Activated T-cell treated with anti-CD3 and anti-CD28 coated beads for 48 hours (primary cell): ENCODE measurements around the gene SFI1.
"Not testable (repeated sequence)": the region's sequence is repeated elsewhere in the genome, so short reads cannot be mapped to it uniquely, and the experiment has no call there.

Experiments used
- DNase-seq: peaks from one replicate; pipeline ENCODE4 v3.0.0-alpha.2; 2020; ENCODE audit warnings: low read depth

The SFI1 gene

DNA sequence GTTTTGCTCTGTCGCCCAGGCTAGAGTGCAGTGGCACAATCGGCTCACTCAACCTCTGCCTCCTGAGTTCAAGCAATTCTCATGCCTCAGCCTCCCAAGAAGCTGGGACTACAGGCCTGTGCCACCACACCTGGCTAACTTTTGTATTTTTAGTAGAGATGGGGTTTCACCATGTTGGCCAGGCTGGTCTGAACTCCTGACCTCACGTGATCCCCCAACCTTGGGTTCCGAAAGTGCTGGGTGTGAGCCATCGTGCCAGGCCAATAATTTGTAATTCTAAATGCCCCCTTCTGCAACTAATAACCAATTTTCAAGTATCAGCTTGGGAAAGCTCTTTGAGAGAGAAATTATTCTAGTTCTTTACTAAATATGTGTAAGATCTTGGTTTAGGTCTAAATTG lies 3.0 kb upstream of the SFI1 start:
- DNase-seq: not testable (repeated sequence)

DNA sequence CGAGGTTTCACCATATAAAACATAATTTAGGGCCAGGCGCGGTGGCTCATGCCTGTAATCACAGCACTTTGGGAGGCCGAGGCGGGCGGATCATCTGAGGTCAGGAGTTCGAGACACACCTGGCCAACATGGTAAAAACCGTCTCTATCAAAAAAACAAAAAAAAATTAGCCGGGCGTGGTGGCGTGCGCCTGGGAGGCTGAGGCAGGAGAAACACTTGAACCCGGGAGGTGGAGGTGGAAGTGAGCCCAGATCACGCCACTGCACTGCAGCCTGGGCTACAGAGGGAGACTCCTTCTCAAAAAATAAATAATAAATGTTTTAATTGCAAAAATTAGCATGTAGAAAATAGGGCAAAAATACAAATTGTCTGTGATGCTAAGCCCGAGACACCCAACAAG lies 993 bp upstream of the SFI1 start:
- DNase-seq: no peak

- peak; percentile 25 for DNase-seq
Observed at GRCh38 chr22:31496735-31497146, 405 bp downstream of the SFI1 start.

DNA sequence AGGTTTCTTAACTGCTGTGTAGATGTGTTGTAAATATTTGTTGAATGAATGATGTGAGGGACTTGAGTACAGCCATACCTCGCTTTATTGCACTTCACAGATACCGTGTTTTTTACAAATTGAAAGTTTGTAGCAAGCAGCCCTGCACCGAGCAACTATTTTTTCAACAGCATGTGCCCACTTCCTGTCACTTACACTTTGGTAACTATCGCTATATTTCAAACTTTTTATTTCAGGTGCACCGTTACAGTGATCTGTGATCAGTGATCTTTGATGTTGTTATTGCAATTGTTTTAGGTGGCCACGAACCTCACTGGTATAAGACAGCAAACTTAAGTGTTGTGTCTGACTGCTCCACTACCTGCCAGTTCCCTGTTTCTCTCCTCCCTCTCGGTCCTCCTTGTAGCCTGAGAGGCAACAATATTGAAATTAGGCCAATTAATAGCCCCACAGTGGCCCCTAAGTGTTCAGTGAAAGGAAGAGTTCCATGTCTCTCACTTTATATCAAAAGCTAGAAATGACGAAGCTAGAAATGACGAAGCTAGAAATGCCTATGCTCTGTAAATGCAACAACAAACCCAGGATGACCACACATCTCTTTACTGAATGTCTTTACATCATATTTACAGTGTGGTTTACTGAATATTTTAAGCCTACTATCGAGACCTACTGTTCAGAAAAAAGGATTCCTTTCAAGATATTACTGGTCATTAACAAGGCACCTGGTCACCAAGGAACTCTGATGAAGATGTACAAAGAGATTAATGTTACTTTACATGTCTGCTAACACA lies 1.0 kb downstream of the SFI1 start:
- DNase-seq: no peak

GRCh38 chr22:31501738-31502137 lies 5.4 kb downstream of the SFI1 start:
- DNase-seq: no peak

- no peak for DNase-seq
Observed at GRCh38 chr22:31503211-31503964, 7.1 kb downstream of the SFI1 start.

DNA sequence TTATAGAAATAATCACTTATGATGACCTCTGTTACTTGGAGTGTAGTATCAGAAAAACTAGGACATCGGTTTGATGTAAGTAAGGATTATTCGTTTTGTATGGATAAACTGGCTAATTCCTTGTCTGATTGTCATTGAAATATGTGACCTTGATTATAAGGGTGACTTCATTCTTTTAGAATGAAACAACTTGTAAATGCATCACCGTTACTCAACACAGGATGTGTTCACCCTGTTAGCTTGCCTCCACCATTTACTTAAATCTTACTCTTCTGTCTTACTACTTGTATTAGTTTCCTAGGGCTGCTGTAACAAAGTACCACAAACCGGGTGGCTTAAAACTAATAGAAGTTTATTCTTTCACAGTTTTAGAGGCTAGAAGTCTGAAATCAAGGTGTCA lies 7.9 kb downstream of the SFI1 start:
- DNase-seq: no peak

- not testable (repeated sequence) for DNase-seq
Observed at GRCh38 chr22:31507517-31507916, 11.2 kb downstream of the SFI1 start.

DNA sequence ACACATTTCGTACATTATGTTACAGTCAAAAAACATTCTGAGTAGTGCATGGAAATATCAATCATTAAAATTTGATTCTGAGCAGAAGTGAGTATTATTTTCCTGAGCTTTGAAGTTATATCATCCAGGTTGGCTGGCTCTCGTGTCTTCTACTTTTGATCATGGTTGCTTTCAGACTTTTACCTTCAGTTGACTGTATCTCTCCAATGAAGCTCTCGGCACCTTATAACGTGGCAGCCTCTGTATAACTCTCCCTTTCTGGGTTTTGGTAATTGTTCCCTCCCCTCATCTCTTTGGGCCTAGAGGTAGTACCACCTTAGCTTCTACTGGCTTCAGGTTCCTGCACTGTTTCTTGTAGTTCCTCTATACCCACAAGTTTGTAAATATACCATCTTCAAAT lies 12.2 kb downstream of the SFI1 start:
- DNase-seq: no peak

GRCh38 chr22:31509061-31509762 lies 12.9 kb downstream of the SFI1 start:
- no peak for DNase-seq

GRCh38 chr22:31520051-31520450 lies 23.7 kb downstream of the SFI1 start:
- no peak for DNase-seq

- not testable (repeated sequence) for DNase-seq
Observed at GRCh38 chr22:31524132-31524531, 27.8 kb downstream of the SFI1 start.

DNA sequence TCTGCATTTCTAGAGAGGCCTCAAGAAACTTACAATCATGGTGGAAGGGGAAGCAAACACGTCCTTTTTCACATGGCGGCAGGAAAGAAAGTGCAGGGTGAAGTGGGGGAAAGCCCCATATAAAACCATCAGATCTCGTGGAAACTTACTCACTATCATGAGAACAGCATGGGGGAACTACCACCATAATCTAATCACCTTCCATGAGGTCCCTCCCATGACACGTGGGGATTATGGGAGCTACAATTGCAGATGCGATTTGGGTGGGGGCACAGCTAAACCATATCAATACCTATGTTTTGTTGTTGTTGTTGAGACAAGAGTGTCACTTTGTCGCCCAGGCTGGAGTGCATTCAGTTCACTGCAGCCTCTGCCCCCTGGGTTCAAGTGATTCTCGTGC lies 29.9 kb downstream of the SFI1 start:
- peak; percentile 31 for DNase-seq

DNA sequence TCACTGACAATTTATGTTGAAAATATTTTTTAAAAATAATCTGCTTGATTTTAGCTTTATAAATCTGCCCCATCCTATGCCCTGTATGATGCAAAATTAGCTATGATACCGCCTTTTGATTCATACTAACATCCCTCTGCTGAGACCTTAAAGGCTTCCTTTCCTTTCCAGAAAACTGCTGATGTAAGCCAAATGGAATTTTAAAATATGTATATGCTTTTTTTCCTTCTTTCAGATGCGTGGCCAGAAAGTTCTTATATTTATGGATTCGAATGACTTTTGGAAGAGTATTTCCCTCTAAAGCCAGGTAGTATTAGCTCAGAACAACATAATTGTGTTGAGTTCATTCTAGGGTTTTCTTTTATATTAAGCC lies 34.5 kb downstream of the SFI1 start:
- DNase-seq: no peak

DNA sequence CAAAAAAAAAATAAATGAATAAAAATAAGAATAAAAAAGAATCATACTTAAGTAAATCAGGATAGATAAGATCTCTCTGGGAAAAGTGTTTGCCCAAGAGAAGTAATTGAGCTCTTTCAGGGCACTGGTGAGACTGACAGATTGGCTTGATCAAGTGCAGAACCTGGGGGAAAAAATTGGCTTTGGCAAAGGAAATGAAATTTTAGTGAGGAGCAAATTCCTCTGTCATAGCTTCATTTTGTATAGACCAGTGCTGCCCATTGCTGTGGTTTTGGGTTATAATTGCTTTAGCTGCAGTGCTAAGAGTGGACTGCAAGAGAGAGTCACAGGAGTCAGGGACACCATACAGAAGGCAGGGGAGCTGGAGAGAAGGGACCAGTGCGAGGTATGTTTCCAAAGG lies 35.7 kb downstream of the SFI1 start:
- no peak for DNase-seq

DNA sequence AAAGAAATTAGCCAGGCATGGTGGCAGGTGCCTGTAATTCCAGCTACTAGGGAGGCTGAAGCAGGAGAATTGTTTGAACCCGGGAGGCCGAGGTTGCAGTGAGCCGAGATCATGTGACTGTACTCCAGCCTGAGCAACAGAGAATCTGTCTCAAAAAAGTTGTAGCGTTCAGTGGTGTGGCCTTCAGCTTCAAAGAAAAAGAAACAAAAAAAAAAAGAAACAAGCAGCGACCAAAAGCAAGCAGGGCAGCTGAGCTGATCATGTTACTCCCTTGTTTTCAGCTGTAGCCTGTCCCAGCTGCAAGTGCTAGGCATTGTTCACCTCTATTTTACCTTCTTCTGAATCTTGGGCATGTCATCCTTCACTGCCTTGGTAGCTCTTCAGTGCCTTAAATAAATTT lies 37.0 kb downstream of the SFI1 start:
- no peak for DNase-seq

- peak; percentile 33 for DNase-seq
Observed at GRCh38 chr22:31537019-31537535, 40.7 kb downstream of the SFI1 start.

GRCh38 chr22:31538815-31539214 lies 42.5 kb downstream of the SFI1 start:
- DNase-seq: peak; percentile 32

DNA sequence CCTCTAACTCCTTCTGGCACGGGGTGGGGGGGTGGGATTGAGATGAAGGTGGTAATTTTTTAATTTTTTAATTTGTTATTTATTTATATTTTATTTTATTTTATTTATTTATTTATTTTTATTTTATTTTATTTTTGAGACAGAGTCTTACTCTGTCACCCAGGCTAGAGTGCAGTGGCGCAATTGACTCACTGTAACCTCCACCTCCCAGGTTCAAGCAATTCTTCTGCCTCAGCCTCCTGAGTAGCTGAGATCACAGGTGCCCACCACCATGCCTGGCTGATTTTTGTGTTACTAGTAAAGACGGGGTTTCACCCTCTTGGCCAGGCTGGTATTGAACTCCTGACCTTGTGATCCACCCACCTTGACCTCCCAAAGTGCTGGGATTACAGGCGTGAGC lies 43.8 kb downstream of the SFI1 start:
- DNase-seq: not testable (repeated sequence)

DNA sequence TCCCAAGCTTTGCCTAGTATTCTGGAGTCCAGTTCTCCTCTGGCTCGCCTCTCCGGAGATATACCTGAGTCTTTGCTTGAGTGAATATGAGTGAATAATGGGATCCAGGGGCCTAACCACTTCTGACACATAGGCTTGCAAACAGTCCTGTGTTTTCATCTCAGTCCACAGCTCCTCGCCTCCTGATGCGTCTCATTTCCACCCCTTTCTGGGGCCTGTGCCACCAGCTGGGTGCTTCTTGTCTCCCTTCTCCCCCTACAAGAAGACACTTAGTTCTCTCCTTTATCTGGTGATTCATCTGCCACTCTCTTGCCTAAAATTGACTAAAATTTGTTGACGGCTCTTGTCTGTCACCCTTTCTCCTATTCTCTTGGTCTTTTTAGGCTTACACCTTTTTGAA lies 44.6 kb downstream of the SFI1 start:
- DNase-seq: no peak

DNA sequence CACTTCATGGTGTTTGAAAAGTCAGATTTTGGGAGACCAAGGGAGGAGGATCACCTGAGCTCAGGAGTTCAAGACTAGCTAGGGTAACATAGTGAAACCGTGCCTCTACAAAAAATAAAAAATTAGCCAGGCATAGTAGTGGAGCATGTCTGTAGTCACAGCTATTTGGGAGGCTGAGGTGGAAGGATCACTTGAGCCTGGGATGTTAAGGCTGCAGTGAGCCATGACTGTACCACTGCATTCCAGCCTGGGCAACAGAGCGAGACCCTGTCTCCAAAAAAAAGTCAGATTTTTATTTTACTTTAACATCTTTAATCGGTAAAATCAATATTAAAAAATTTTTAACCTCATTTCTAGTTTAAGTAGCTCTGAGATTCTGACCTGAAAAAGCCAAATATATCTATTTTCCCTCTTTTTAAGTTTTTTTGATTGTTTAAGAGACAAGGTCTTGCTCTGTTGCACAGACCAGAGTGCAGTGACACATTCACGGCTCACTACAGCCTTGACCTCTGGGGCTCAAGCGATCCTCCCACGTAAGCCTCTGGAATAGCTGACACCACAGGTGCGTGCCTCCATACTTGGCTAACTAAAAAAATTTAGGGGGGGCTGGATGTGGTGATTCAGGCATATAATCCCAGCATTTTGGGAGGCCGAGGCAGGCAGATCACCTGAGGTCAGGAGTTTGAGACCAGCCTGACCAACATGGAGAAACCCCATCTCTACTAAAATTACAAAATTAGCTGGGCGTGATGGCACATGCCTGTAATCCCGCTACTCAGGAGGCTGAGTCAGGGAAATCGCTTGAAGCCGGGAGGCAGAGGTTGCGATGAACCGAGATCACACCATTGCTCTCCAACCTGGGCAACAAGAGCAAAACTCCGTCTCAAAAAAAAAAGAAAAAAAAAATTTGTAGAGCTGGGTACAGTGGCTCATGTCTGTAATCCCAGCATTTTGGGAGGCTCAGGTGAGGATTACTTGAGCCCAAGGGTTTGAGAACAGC lies 48.4 kb downstream of the SFI1 start:
- DNase-seq: no peak
